Measurements from ENCODE around the gene RAB28. TPM values are rescaled to one million over a fixed set of nuclear protein-coding genes. Genes with fewer than 3 reads are reported as not detected.

The RAB28 gene
- total RNA-seq, 1 donor from 2014 or later = 16.2 TPM

- H3K9me3 Mint-ChIP-seq (ENCODE audit: unreplicated experiment) = no peaks in the 10 kb centered on the region
- no peak overlapping the region for H3K27ac Mint-ChIP-seq (ENCODE audit: unreplicated experiment)
- TF ChIP-seq, protein P1, sequence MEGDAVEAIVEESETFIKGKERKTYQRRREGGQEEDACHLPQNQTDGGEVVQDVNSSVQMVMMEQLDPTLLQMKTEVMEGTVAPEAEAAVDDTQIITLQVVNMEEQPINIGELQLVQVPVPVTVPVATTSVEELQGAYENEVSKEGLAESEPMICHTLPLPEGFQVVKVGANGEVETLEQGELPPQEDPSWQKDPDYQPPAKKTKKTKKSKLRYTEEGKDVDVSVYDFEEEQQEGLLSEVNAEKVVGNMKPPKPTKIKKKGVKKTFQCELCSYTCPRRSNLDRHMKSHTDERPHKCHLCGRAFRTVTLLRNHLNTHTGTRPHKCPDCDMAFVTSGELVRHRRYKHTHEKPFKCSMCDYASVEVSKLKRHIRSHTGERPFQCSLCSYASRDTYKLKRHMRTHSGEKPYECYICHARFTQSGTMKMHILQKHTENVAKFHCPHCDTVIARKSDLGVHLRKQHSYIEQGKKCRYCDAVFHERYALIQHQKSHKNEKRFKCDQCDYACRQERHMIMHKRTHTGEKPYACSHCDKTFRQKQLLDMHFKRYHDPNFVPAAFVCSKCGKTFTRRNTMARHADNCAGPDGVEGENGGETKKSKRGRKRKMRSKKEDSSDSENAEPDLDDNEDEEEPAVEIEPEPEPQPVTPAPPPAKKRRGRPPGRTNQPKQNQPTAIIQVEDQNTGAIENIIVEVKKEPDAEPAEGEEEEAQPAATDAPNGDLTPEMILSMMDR (IDR thresholded peaks at IDR 0.05) = no peak
- no peaks in the 10 kb centered on the region for H3K36me3 Mint-ChIP-seq (ENCODE audit: unreplicated experiment)
- no peak for DNase-seq (ENCODE audit: extremely low spot score, unreplicated experiment)
- H3K27me3 Mint-ChIP-seq (ENCODE audit: unreplicated experiment) = peaks cover 34% of the 10 kb centered on the region
- H3K4me3 Mint-ChIP-seq (ENCODE audit: unreplicated experiment) = no peak overlapping the region
- no peaks in the 10 kb centered on the region for H3K4me1 Mint-ChIP-seq (ENCODE audit: unreplicated experiment)
Measured at GRCh38 chr4:13511101-13511500, 27.0 kb upstream of the RAB28 start.

- Mint-ChIP-seq H3K4me3 (ENCODE audit: unreplicated experiment) (no peak overlapping the region), H3K4me1 (ENCODE audit: unreplicated experiment) (no peaks in the 10 kb centered on the region), H3K27ac (ENCODE audit: unreplicated experiment) (no peak overlapping the region), H3K36me3 (ENCODE audit: unreplicated experiment) (no peaks in the 10 kb centered on the region), H3K27me3 (ENCODE audit: unreplicated experiment) (peaks cover 33% of the 10 kb centered on the region), H3K9me3 (ENCODE audit: unreplicated experiment) (no peaks in the 10 kb centered on the region)
- DNase-seq (ENCODE audit: extremely low spot score, unreplicated experiment) = no peak
- TF ChIP-seq, protein P1 (IDR thresholded peaks at IDR 0.05) = no peak
Measured at GRCh38 chr4:13509442-13509841, 25.3 kb upstream of the RAB28 start.

GRCh38 chr4:13504374-13504773 is 20.2 kb upstream of the RAB28 start:
- Mint-ChIP-seq H3K4me3 (ENCODE audit: unreplicated experiment) (no peak overlapping the region), H3K4me1 (ENCODE audit: unreplicated experiment) (no peaks in the 10 kb centered on the region), H3K27me3 (ENCODE audit: unreplicated experiment) (peaks cover 47% of the 10 kb centered on the region), H3K27ac (ENCODE audit: unreplicated experiment) (no peak overlapping the region), H3K9me3 (ENCODE audit: unreplicated experiment) (no peaks in the 10 kb centered on the region), H3K36me3 (ENCODE audit: unreplicated experiment) (no peaks in the 10 kb centered on the region)
- TF ChIP-seq, protein P1 (IDR thresholded peaks at IDR 0.05) = no peak
- DNase-seq (ENCODE audit: extremely low spot score, unreplicated experiment) = no peak

DNA sequence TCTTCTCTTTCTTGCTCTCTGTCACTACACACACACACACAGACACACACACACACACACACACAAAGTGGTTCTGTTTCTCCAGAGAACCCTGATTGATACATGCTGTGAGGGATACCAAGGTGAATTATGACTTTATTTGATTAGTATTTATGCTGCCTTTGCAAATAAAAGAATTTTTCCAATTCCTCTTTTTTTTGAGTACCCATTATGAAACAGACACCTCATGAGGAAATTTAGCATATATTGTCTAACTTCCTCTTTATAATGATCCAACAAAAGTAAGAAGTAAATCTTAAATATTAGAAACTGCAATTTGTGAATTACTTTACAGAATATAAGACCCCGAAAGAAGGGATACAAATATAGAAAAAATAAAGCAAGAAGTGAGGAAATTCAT is 14.3 kb upstream of the RAB28 start:
- H3K36me3 Mint-ChIP-seq (ENCODE audit: unreplicated experiment) = no peaks in the 10 kb centered on the region
- H3K4me3 Mint-ChIP-seq (ENCODE audit: unreplicated experiment) = no peak overlapping the region
- TF ChIP-seq, protein P1 (IDR thresholded peaks at IDR 0.05) = no peak
- no peak overlapping the region for H3K27ac Mint-ChIP-seq (ENCODE audit: unreplicated experiment)
- no peak for DNase-seq (ENCODE audit: extremely low spot score, unreplicated experiment)
- H3K27me3 Mint-ChIP-seq (ENCODE audit: unreplicated experiment) = peaks cover 56% of the 10 kb centered on the region
- H3K4me1 Mint-ChIP-seq (ENCODE audit: unreplicated experiment) = no peaks in the 10 kb centered on the region
- no peaks in the 10 kb centered on the region for H3K9me3 Mint-ChIP-seq (ENCODE audit: unreplicated experiment)

- Mint-ChIP-seq H3K36me3 (ENCODE audit: unreplicated experiment) (no peaks in the 10 kb centered on the region), H3K4me3 (ENCODE audit: unreplicated experiment) (no peak overlapping the region), H3K27me3 (ENCODE audit: unreplicated experiment) (peaks cover 54% of the 10 kb centered on the region), H3K27ac (ENCODE audit: unreplicated experiment) (no peak overlapping the region), H3K9me3 (ENCODE audit: unreplicated experiment) (no peaks in the 10 kb centered on the region), H3K4me1 (ENCODE audit: unreplicated experiment) (no peaks in the 10 kb centered on the region)
- TF ChIP-seq, protein P1 (IDR thresholded peaks at IDR 0.05) = no peak
- no peak for DNase-seq (ENCODE audit: extremely low spot score, unreplicated experiment)
Measured at GRCh38 chr4:13496605-13497004, 12.5 kb upstream of the RAB28 start.

All from osteocyte (in vitro differentiated cells).